HepG2 (cell line): ENCODE results near the gene PKLR.

ENCODE experiments used
- MAFG ChIP-seq: sonication (generic); formaldehyde crosslinking; IDR thresholded peaks from 2 replicates; pipeline ENCODE4 v1.5.1; 2020; ENCODE audit warnings: mild to moderate bottlenecking, missing genetic modification reagents
- MYC ChIP-seq: sonication (generic); formaldehyde crosslinking; IDR thresholded peaks from 2 replicates; pipeline ENCODE4 v1.9.0; 2021; ENCODE audit warnings: missing genetic modification reagents, borderline replicate concordance
- NFE2 ChIP-seq: sonication (generic); formaldehyde crosslinking; IDR thresholded peaks from 2 replicates; pipeline ENCODE4 v1.4.0; 2020; ENCODE audit warnings: missing genetic modification reagents
- POLR2A ChIP-seq, 2 experiments: IDR thresholded peaks; 2 replicates each; pipeline ENCODE4 v1.6.1; 2011; ENCODE audit warnings: low read depth in 2 of 2, low read length in 2 of 2, mild to moderate bottlenecking in 1 of 2, moderate library complexity in 1 of 2; ENCODE audit not compliant: insufficient read depth in 1 of 2
- SMARCE1 ChIP-seq: fragments of 450-650 bp; IDR thresholded peaks from 2 replicates; pipeline ENCODE4 v1.6.1; 2017; ENCODE audit warnings: borderline replicate concordance
- SP1 ChIP-seq, 2 experiments: fragments of 450-650 bp in 1 of 2; sonication (generic) in 1 of 2; formaldehyde crosslinking in 1 of 2; IDR thresholded peaks; 2 replicates each; pipeline versions ENCODE4 v1.4.0 to v1.6.1; 2016 to 2020; ENCODE audit warnings: missing genetic modification reagents in 1 of 2
- ZFP37 ChIP-seq: sonication (generic); formaldehyde crosslinking; IDR thresholded peaks from 2 replicates; pipeline ENCODE4 v1.4.0; 2020; ENCODE audit warnings: missing genetic modification reagents, borderline replicate concordance
- ZNF543 ChIP-seq: sonication (generic); formaldehyde crosslinking; IDR thresholded peaks from 2 replicates; pipeline ENCODE4 v1.4.0; 2020; ENCODE audit warnings: mild to moderate bottlenecking, missing genetic modification reagents
- ZNF674 ChIP-seq: sonication (generic); formaldehyde crosslinking; IDR thresholded peaks from 2 replicates; pipeline ENCODE4 v1.5.0; 2020; ENCODE audit warnings: low read depth, mild to moderate bottlenecking, missing genetic modification reagents
- TF ChIP-seq, protein P1 (sequence below): sonication (generic); formaldehyde crosslinking; IDR thresholded peaks from 2 replicates; pipeline ENCODE4 v1.5.0; 2020; ENCODE audit warnings: mild to moderate bottlenecking, missing genetic modification reagents, moderate library complexity
- TF ChIP-seq, protein P2 (sequence below): sonication (generic); formaldehyde crosslinking; IDR thresholded peaks from 2 replicates; pipeline ENCODE4 v1.4.0; 2020; ENCODE audit warnings: low read depth, mild to moderate bottlenecking, missing genetic modification reagents

DNA sequence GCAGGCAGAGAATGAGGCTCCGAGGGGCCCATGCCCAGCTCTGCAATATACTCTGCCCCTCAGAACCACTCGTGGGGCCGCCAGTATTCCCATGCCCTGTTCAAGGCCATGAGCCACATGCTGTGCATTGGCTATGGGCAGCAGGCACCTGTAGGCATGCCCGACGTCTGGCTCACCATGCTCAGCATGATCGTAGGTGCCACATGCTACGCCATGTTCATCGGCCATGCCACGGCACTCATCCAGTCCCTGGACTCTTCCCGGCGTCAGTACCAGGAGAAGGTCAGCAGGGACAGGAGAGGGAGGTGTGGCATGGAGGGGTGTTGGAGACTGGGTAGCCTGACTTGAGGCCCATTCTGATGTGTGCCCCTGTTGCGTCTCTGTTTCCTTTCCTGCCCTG lies 16.8 kb downstream of the PKLR start:
- TF ChIP-seq, protein P1, sequence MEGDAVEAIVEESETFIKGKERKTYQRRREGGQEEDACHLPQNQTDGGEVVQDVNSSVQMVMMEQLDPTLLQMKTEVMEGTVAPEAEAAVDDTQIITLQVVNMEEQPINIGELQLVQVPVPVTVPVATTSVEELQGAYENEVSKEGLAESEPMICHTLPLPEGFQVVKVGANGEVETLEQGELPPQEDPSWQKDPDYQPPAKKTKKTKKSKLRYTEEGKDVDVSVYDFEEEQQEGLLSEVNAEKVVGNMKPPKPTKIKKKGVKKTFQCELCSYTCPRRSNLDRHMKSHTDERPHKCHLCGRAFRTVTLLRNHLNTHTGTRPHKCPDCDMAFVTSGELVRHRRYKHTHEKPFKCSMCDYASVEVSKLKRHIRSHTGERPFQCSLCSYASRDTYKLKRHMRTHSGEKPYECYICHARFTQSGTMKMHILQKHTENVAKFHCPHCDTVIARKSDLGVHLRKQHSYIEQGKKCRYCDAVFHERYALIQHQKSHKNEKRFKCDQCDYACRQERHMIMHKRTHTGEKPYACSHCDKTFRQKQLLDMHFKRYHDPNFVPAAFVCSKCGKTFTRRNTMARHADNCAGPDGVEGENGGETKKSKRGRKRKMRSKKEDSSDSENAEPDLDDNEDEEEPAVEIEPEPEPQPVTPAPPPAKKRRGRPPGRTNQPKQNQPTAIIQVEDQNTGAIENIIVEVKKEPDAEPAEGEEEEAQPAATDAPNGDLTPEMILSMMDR (CRISPR knock-in tag): no peak
- TF ChIP-seq MAFG (no peak), POLR2A (IDR thresholded peaks at IDR 0.05; ENCODE audit: insufficient read depth in 1 of 2, low read depth in 2 of 2, low read length in 2 of 2) (no peak), NFE2 (no peak), MYC (CRISPR knock-in tag) (no peak), SMARCE1 (no peak), ZNF674 (CRISPR knock-in tag) (no peak), SP1 (IDR thresholded peaks at IDR 0.05) (no peak), SP1 (CRISPR knock-in tag; IDR thresholded peaks at IDR 0.05) (no peak), ZNF543 (CRISPR knock-in tag) (no peak), ZFP37 (CRISPR knock-in tag) (no peak)
- TF ChIP-seq, protein P2, sequence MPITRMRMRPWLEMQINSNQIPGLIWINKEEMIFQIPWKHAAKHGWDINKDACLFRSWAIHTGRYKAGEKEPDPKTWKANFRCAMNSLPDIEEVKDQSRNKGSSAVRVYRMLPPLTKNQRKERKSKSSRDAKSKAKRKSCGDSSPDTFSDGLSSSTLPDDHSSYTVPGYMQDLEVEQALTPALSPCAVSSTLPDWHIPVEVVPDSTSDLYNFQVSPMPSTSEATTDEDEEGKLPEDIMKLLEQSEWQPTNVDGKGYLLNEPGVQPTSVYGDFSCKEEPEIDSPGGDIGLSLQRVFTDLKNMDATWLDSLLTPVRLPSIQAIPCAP (CRISPR knock-in tag): no peak
